ENCODE measurements around the gene SPOCK3.
A peak's percentile ranks its signal among the peaks of the same experiment; 100 is the strongest.

SPOCK3 gene

DNA sequence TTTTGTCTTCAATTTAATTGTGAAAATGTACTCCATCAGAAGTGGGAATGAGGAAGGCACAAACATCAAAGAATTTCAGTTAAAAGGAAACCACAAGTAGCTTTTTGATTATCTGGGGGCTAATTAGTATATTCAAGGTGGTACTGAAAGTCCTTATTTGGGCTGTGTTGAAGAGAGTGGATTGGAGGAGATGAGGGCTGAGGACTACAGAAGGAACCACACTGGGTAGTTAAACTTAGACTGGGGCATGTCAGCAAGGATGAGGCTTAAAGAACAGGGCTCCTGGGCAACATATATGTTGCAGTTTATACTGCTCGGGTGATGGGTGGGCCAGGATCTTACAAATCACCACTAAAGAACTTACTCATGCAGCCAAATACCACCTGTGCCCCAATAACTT lies 346.8 kb downstream of the SPOCK3 start:
- Histone ChIP-seq H3K27me3 (ENCODE audit: insufficient read depth, low read length) (no peaks in the 10 kb centered on the region), H3F3A (ENCODE audit: insufficient read depth, low read length) (no peaks in the 10 kb centered on the region), H3K36me3 (ENCODE audit: insufficient read depth, low read length) (no peaks in the 10 kb centered on the region), H3K27ac (ENCODE audit: low read depth, low read length, poor library complexity, severe bottlenecking) (peak overlapping the region; percentile 10), H3K4me2 (ENCODE audit: low read length) (no peak overlapping the region; the same call in 1 of the 2 replicates), H3K4me1 (ENCODE audit: insufficient read depth, low read length, severe bottlenecking) (peaks cover 25% of the 10 kb centered on the region), H2AFZ (ENCODE audit: low read length) (no peak overlapping the region; the same call in 1 of the 2 replicates), H3K9ac (ENCODE audit: low read length) (no peak overlapping the region), H3K79me2 (ENCODE audit: insufficient read depth, low read length) (no peaks in the 10 kb centered on the region), H3K4me3 (ENCODE audit: low read depth, low read length, poor library complexity, severe bottlenecking) (no peak overlapping the region), H4K20me1 (ENCODE audit: insufficient read depth, low read length) (no peaks in the 10 kb centered on the region), H3K9me3 (ENCODE audit: low read length) (no peaks in the 10 kb centered on the region), H3K9me2 (ENCODE audit: low read depth, low read length) (no peaks in the 10 kb centered on the region)
- no peak for TF ChIP-seq EZH2 (IDR thresholded peaks at IDR 0.05; ENCODE audit: borderline replicate concordance, low read length)
- TF ChIP-seq, protein P1, sequence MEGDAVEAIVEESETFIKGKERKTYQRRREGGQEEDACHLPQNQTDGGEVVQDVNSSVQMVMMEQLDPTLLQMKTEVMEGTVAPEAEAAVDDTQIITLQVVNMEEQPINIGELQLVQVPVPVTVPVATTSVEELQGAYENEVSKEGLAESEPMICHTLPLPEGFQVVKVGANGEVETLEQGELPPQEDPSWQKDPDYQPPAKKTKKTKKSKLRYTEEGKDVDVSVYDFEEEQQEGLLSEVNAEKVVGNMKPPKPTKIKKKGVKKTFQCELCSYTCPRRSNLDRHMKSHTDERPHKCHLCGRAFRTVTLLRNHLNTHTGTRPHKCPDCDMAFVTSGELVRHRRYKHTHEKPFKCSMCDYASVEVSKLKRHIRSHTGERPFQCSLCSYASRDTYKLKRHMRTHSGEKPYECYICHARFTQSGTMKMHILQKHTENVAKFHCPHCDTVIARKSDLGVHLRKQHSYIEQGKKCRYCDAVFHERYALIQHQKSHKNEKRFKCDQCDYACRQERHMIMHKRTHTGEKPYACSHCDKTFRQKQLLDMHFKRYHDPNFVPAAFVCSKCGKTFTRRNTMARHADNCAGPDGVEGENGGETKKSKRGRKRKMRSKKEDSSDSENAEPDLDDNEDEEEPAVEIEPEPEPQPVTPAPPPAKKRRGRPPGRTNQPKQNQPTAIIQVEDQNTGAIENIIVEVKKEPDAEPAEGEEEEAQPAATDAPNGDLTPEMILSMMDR (IDR thresholded peaks at IDR 0.05; ENCODE audit: low read length): no peak

DNA sequence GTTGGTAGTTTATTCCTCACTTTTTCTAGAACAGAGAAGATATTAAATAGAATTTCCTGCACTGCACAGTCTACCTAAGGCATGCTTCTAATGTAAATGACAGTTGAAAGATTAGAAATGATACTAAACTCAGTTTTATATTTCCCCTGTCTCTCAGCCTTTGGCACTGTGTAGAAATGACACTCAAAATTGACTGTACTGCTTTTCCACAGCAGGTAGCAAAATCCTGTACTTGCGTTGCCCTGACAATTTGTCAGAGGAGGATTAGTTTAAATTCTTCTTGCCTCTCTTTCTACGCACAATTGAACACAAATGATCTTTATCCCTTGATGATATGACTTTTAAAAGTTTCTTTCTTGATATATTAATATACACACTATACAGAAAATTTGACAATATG lies 347.6 kb downstream of the SPOCK3 start:
- Histone ChIP-seq H3K4me3 (ENCODE audit: low read depth, low read length, poor library complexity, severe bottlenecking) (no peak overlapping the region), H3K9me2 (ENCODE audit: low read depth, low read length) (no peaks in the 10 kb centered on the region), H3K9ac (ENCODE audit: low read length) (no peak overlapping the region), H3K4me1 (ENCODE audit: insufficient read depth, low read length, severe bottlenecking) (peaks cover 25% of the 10 kb centered on the region), H3K79me2 (ENCODE audit: insufficient read depth, low read length) (no peaks in the 10 kb centered on the region), H2AFZ (ENCODE audit: low read length) (no peak overlapping the region; the same call in 1 of the 2 replicates), H3K27ac (ENCODE audit: low read depth, low read length, poor library complexity, severe bottlenecking) (no peak overlapping the region), H3K4me2 (ENCODE audit: low read length) (no peak overlapping the region), H3K27me3 (ENCODE audit: insufficient read depth, low read length) (no peaks in the 10 kb centered on the region), H3F3A (ENCODE audit: insufficient read depth, low read length) (no peaks in the 10 kb centered on the region), H3K36me3 (ENCODE audit: insufficient read depth, low read length) (no peaks in the 10 kb centered on the region), H3K9me3 (ENCODE audit: low read length) (no peaks in the 10 kb centered on the region), H4K20me1 (ENCODE audit: insufficient read depth, low read length) (no peaks in the 10 kb centered on the region)
- no peak for TF ChIP-seq EZH2 (IDR thresholded peaks at IDR 0.05; ENCODE audit: borderline replicate concordance, low read length)
- TF ChIP-seq, protein P1 (IDR thresholded peaks at IDR 0.05; ENCODE audit: low read length): no peak

DNA sequence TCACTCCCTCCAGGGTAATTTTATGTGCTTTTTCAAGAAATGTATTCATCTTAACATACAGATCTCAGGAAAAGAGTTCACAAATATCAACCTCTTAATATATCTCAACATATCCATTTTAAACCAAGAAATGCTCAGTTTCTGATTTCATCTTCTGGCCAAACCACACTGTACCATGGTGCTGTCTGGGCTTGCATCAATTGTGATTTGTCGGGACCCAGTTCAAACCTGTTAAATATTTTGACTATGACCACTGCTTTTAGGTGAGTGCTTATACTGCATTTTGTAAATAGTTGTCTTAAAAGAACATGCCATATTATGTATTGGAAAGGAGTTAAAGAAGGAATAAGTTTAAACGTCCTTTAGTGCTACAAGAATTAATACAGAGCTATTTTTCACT lies 352.1 kb downstream of the SPOCK3 start:
- H3F3A ChIP-seq (ENCODE audit: insufficient read depth, low read length): no peaks in the 10 kb centered on the region
- no peaks in the 10 kb centered on the region for H4K20me1 ChIP-seq (ENCODE audit: insufficient read depth, low read length)
- H3K4me2 ChIP-seq (ENCODE audit: low read length): no peak overlapping the region
- no peaks in the 10 kb centered on the region for H3K36me3 ChIP-seq (ENCODE audit: insufficient read depth, low read length)
- peaks cover 8% of the 10 kb centered on the region for H3K4me1 ChIP-seq (ENCODE audit: insufficient read depth, low read length, severe bottlenecking)
- no peaks in the 10 kb centered on the region for H3K79me2 ChIP-seq (ENCODE audit: insufficient read depth, low read length)
- TF ChIP-seq, protein P1 (IDR thresholded peaks at IDR 0.05; ENCODE audit: low read length): no peak
- TF ChIP-seq EZH2 (IDR thresholded peaks at IDR 0.05; ENCODE audit: borderline replicate concordance, low read length): no peak
- no peak overlapping the region for H3K4me3 ChIP-seq (ENCODE audit: low read depth, low read length, poor library complexity, severe bottlenecking)
- no peak overlapping the region; the same call in 1 of the 2 replicates for H2AFZ ChIP-seq (ENCODE audit: low read length)
- no peaks in the 10 kb centered on the region for H3K9me3 ChIP-seq (ENCODE audit: low read length)
- no peaks in the 10 kb centered on the region for H3K27me3 ChIP-seq (ENCODE audit: insufficient read depth, low read length)
- no peak overlapping the region for H3K9ac ChIP-seq (ENCODE audit: low read length)
- no peaks in the 10 kb centered on the region for H3K9me2 ChIP-seq (ENCODE audit: low read depth, low read length)
- no peak overlapping the region for H3K27ac ChIP-seq (ENCODE audit: low read depth, low read length, poor library complexity, severe bottlenecking)

All from OCI-LY1 (cell line).